IMR-90 (cell line): ENCODE results near the gene PPP1R13B. TPM values are rescaled to one million over a fixed set of nuclear protein-coding genes. Genes with fewer than 3 reads are reported as not detected.

ENCODE experiments used
- ATAC-seq: fragments of 200-7000 bp; cut with Tn5 transposase; 2 replicates; pipeline ENCODE4 v1.9.1; 2020; ENCODE audit warnings: low read depth, mild to moderate bottlenecking, moderate library complexity
- BruUV-seq: library from RNA; stranded (reverse); fragments of 400-500 nt; replicated peaks from 2 replicates; lab custom pipeline; 2021; lab: Mats Ljungman, UMichigan
- CTCF ChIA-PET: fragments of 300-600 bp; formaldehyde crosslinking; extraction: SDS; loops from one replicate; lab custom pipeline; 2021; ENCODE audit warnings: antibody characterized with exemption; lab: Yijun Ruan, JAX
- POLR2A ChIA-PET: fragments of 300-600 bp; sonication (Branson Sonifier 250); formaldehyde crosslinking; loops from one replicate; lab custom pipeline; 2022; ENCODE audit warnings: antibody characterized with exemption; ENCODE audit not compliant: unreplicated experiment; lab: Charles Lee
- DNase-seq: peaks from one replicate; pipeline ENCODE4 v3.0.0; 2013
- H2AFZ ChIP-seq: replicated peaks from 2 replicates; pipeline ENCODE3; 2013; ENCODE audit warnings: low read length, mild to moderate bottlenecking; ENCODE audit not compliant: poor library complexity
- H2AK5ac ChIP-seq: 2 replicates; pipeline ENCODE4 v1.6.1; 2013; ENCODE audit warnings: low read depth, low read length, inconsistent platforms
- H2AK9ac ChIP-seq: replicated peaks from 2 replicates; pipeline ENCODE3; 2013; ENCODE audit warnings: mild to moderate bottlenecking, low read depth, low read length, moderate library complexity; ENCODE audit not compliant: poor library complexity
- H2BK120ac ChIP-seq: 2 replicates; pipeline ENCODE4 v1.6.1; 2013; ENCODE audit warnings: low read depth, low read length, inconsistent platforms
- H2BK15ac ChIP-seq: 3 replicates; pipeline ENCODE4 v1.6.1; 2013; ENCODE audit warnings: low read depth, low read length, inconsistent platforms
- H2BK20ac ChIP-seq: 2 replicates; pipeline ENCODE4 v1.6.1; 2013; ENCODE audit warnings: low read depth, mild to moderate bottlenecking, inconsistent platforms, low read length, moderate library complexity
- H2BK5ac ChIP-seq: 2 replicates; pipeline ENCODE4 v1.6.1; 2013; ENCODE audit warnings: mild to moderate bottlenecking, low read depth, low read length, inconsistent platforms; ENCODE audit not compliant: poor library complexity, severe bottlenecking
- H3K14ac ChIP-seq: replicated peaks from 2 replicates; pipeline ENCODE4 v1.6.1; 2013; ENCODE audit warnings: low read depth, low read length, inconsistent platforms
- H3K18ac ChIP-seq: 2 replicates; pipeline ENCODE4 v1.6.1; 2013; ENCODE audit warnings: low read depth, low read length, control low read depth
- H3K23ac ChIP-seq: 2 replicates; pipeline ENCODE4 v1.6.1; 2013; ENCODE audit warnings: low read depth, low read length, inconsistent platforms
- H3K27ac ChIP-seq: 2 replicates; pipeline ENCODE4 v1.5.1; 2013; ENCODE audit warnings: mild to moderate bottlenecking, control low read depth, low read length; ENCODE audit not compliant: insufficient read depth
- H3K27me3 ChIP-seq: 2 replicates; pipeline ENCODE4 v1.6.1; 2013; ENCODE audit warnings: low read length; ENCODE audit not compliant: control insufficient read depth, insufficient read depth
- H3K36me3 ChIP-seq: 2 replicates; pipeline ENCODE4 v1.6.1; 2013; ENCODE audit warnings: low read length, mixed read lengths; ENCODE audit not compliant: control insufficient read depth, insufficient read depth
- H3K4ac ChIP-seq: 2 replicates; pipeline ENCODE4 v1.6.1; 2013; ENCODE audit warnings: low read depth, low read length, inconsistent platforms
- H3K4me1 ChIP-seq: 2 replicates; pipeline ENCODE4 v1.6.1; 2013; ENCODE audit warnings: low read length, mixed read lengths; ENCODE audit not compliant: control insufficient read depth, insufficient read depth
- H3K4me2 ChIP-seq: 2 replicates; pipeline ENCODE4 v1.6.1; 2013; ENCODE audit warnings: low read depth, mild to moderate bottlenecking, control low read depth, low read length, moderate library complexity
- H3K4me3 ChIP-seq: 2 replicates; pipeline ENCODE4 v1.5.1; 2013; ENCODE audit warnings: low read depth, mild to moderate bottlenecking, control low read depth, low read length, moderate library complexity; ENCODE audit not compliant: insufficient read depth
- H3K56ac ChIP-seq: 2 replicates; pipeline ENCODE4 v1.6.1; 2013; ENCODE audit warnings: low read length, inconsistent platforms; ENCODE audit not compliant: insufficient read depth; ENCODE audit errors: extremely low read depth
- H3K79me1 ChIP-seq, 2 experiments: 2 replicates each; pipeline ENCODE4 v1.6.1; 2013; ENCODE audit warnings: low read length in 2 of 2, inconsistent platforms in 1 of 2, low read depth in 1 of 2
- H3K9ac ChIP-seq: 2 replicates; pipeline ENCODE4 v1.6.1; 2013; ENCODE audit warnings: low read depth, low read length, control low read depth
- H3K9me1 ChIP-seq: 2 replicates; pipeline ENCODE4 v1.6.1; 2013; ENCODE audit warnings: low read length, inconsistent platforms; ENCODE audit not compliant: insufficient read depth
- H3K9me3 ChIP-seq: 2 replicates; pipeline ENCODE4 v1.6.1; 2013; ENCODE audit warnings: low read length; ENCODE audit not compliant: control insufficient read depth, insufficient read depth
- H4K20me1 ChIP-seq: 2 replicates; pipeline ENCODE4 v1.6.1; 2013; ENCODE audit warnings: low read length, inconsistent platforms; ENCODE audit not compliant: insufficient read depth
- H4K5ac ChIP-seq: 2 replicates; pipeline ENCODE4 v1.6.1; 2013; ENCODE audit warnings: mild to moderate bottlenecking, low read depth, low read length, control low read depth
- H4K8ac ChIP-seq, 2 experiments: 2 replicates each; pipeline ENCODE4 v1.6.1; 2013; ENCODE audit warnings: low read depth in 2 of 2, low read length in 2 of 2, control low read depth in 1 of 2, inconsistent platforms in 1 of 2
- H4K91ac ChIP-seq: 2 replicates; pipeline ENCODE4 v1.6.1; 2013; ENCODE audit warnings: low read depth, low read length, inconsistent platforms; ENCODE audit not compliant: insufficient read depth
- BHLHE40 ChIP-seq: fragments of 150-350 bp; IDR thresholded peaks from 2 replicates; pipeline ENCODE4 v1.6.1; 2016; ENCODE audit warnings: mild to moderate bottlenecking, low read depth, low read length
- CEBPB ChIP-seq: IDR thresholded peaks from 2 replicates; pipeline ENCODE4 v1.6.1; 2012; ENCODE audit warnings: low read depth, low read length, improper control_type of control experiment
- CHD1 ChIP-seq: IDR thresholded peaks from 2 replicates; pipeline ENCODE4 v1.6.1; 2012; ENCODE audit warnings: low read depth, low read length, improper control_type of control experiment
- FOS ChIP-seq: fragments of 150-350 bp; IDR thresholded peaks from 2 replicates; pipeline ENCODE4 v1.6.1; 2016; ENCODE audit warnings: low read depth, low read length
- MAFK ChIP-seq: IDR thresholded peaks from 2 replicates; pipeline ENCODE4 v1.6.1; 2012; ENCODE audit warnings: low read depth, low read length, improper control_type of control experiment
- MAZ ChIP-seq: IDR thresholded peaks from 2 replicates; pipeline ENCODE4 v1.6.1; 2012; ENCODE audit warnings: low read depth, mild to moderate bottlenecking, low read length, improper control_type of control experiment, moderate library complexity, borderline replicate concordance
- MXI1 ChIP-seq: IDR thresholded peaks from 2 replicates; pipeline ENCODE4 v1.6.1; 2012; ENCODE audit warnings: low read depth, mild to moderate bottlenecking, low read length, moderate library complexity, borderline replicate concordance
- NFE2L2 ChIP-seq: fragments of 150-350 bp; IDR thresholded peaks from 2 replicates; pipeline ENCODE4 v1.6.1; 2016; ENCODE audit warnings: low read depth, mild to moderate bottlenecking, low read length
- POLR2A ChIP-seq: IDR thresholded peaks from 2 replicates; pipeline ENCODE4 v1.6.1; 2012; ENCODE audit warnings: mild to moderate bottlenecking, low read depth, low read length
- RAD21 ChIP-seq: IDR thresholded peaks from 2 replicates; pipeline ENCODE4 v1.6.1; 2012; ENCODE audit warnings: low read length, improper control_type of control experiment
- RFX5 ChIP-seq: IDR thresholded peaks from 2 replicates; pipeline ENCODE4 v1.8.0; 2012; ENCODE audit warnings: low read depth, mild to moderate bottlenecking, low read length, moderate library complexity
- SMC3 ChIP-seq: fragments of 150-350 bp; IDR thresholded peaks from 2 replicates; pipeline ENCODE4 v1.6.1; 2016; ENCODE audit warnings: low read depth, mild to moderate bottlenecking, antibody characterized with exemption, low read length, moderate library complexity
- USF2 ChIP-seq: fragments of 150-350 bp; IDR thresholded peaks from 2 replicates; pipeline ENCODE4 v1.6.1; 2017; ENCODE audit warnings: mild to moderate bottlenecking, antibody characterized with exemption, low read length, low read depth
- WGBS, 2 experiments: methylation state at CpG; one replicate each; pipeline versions ENCODE4 v1.1.5 to v1.1.7; 2013; ENCODE audit warnings: missing lambda C conversion rate in 2 of 2; ENCODE audit not compliant: insufficient read length in 1 of 2; ENCODE audit errors: extremely low coverage in 2 of 2; 5-methylcytosine and 5-hydroxymethylcytosine counted together
- dilution Hi-C: fragments of 300-500 bp; cut with HindIII; formaldehyde crosslinking; loops from one replicate; pipeline ENCODE4 v1.14.3; 2018; ENCODE audit warnings: low sequenced_read_pairs; ENCODE audit not compliant: unreplicated experiment
- in situ Hi-C: fragments of 300-500 bp; cut with MboI; formaldehyde crosslinking; loops from 3 replicates; pipeline ENCODE4 v1.14.3; 2019; ENCODE audit warnings: low sequenced_read_pairs, inconsistent platforms, mixed read lengths
- intact Hi-C: fragments of 100-400 bp; cut with micrococcal nuclease; formaldehyde crosslinking; loops from 2 replicates; pipeline ENCODE4 v1.10.0; 2022
- polyA plus RNA-seq, 3 experiments: library from polyadenylated mRNA; depleted of rRNA; stranded (reverse); fragments of >200 nt; gene quantifications; 2 replicates each; pipeline ENCODE4 v1.2.3, GENCODE V29; 2012; ENCODE audit warnings: low replicate concordance in 1 of 3
- total RNA-seq: library from RNA; depleted of rRNA; stranded (reverse); fragments of >200 nt; gene quantifications from 2 replicates; pipeline ENCODE4 v1.2.3, GENCODE V29; 2012
- TF ChIP-seq, protein P1 (sequence below): fragments of 150-350 bp; IDR thresholded peaks from 2 replicates; pipeline ENCODE4 v1.6.1; 2016; ENCODE audit warnings: low read depth, mild to moderate bottlenecking, low read length, moderate library complexity, borderline replicate concordance

Gene PPP1R13B
- total and polyA plus RNA-seq, 2 of the 4 experiments (the other 2 are of a cell fraction), result 1.6 to 2.8 TPM

DNA sequence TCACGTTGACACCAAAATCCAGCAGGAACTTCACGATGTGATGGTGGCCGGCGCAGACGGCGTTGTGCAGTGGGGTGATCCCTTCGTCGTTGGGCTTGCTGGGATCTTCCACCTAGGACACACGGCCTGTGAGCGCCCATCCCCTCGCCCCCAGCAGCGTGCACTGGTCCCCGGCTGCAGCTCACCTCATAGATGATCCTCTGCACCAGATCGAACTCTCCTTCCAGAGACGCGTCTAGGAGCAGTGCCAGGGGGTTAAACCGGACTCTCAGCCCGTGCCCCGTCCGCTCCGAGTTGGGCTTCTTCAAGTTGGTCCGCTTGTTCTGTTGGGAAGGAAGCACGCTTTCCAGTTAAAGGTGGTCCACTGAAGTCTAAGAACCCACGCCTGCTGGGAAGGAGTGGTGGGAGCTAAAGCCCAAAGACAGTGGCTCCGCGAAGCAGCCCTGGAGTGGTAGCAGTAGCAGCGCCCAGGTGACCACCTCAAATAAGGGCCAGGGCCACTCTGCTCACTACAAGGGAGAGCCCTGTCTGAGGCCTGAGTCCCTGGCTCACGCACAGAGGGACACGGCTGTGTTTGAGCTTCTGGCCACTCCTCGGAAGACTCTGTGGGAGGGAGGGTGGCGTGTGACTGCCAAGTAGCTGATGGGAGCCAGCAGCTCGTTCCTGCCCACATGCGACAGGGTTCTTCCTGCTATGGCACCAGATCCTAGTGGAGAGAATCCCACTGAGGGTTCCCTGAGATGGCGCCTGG, 108.5 kb downstream of the PPP1R13B start:
- intact Hi-C loops (no loop called here), in situ Hi-C loops (no loop called here), dilution Hi-C loops (no loop called here)
- Histone ChIP-seq H2BK20ac (no peak overlapping the region), H4K5ac (no peak overlapping the region), H4K91ac (no peak overlapping the region), H3K9ac (no peak overlapping the region), H3K56ac (no peak overlapping the region), H2AK9ac (no peak overlapping the region), H3K9me3 (no peaks in the 10 kb centered on the region), H2BK5ac (no peak overlapping the region), H2BK15ac (no peak overlapping the region), H3K4ac (no peak overlapping the region), H3K27me3 (no peaks in the 10 kb centered on the region), H3K4me1 (peaks cover 2% of the 10 kb centered on the region; the same call in 1 of the 2 replicates), H2AK5ac (no peak overlapping the region), H2BK120ac (no peak overlapping the region), H3K4me3 (no peak overlapping the region), H2AFZ (no peak overlapping the region), H3K36me3 (peaks cover 8% of the 10 kb centered on the region), H3K23ac (no peak overlapping the region), H3K9me1 (peaks cover 7% of the 10 kb centered on the region; the same call in 1 of the 2 replicates), H4K20me1 (no peaks in the 10 kb centered on the region), H3K18ac (no peak overlapping the region), H3K79me1 (0 out of 4 replicates have a peak, but pooled peaks cover 0 to 2% of the 10 kb centered on the region in 2 experiments), H3K14ac (no peak overlapping the region), H3K27ac (no peak overlapping the region), H4K8ac (no peak overlapping the region), H3K4me2 (no peak overlapping the region)
- BruUV-seq, result no TSS peak
- DNase-seq, result no peak
- ChIA-PET CTCF (no interaction called here), POLR2A (no interaction called here)
- ATAC-seq, result no peak
- 100% methylated on average over 1 of the region's 34 CpGs; no CpG with 5 or more reads in 1 of the 2 experiments for WGBS, 2 experiments
- TF ChIP-seq MAZ (no peak), MXI1 (no peak), MAFK (no peak), CEBPB (no peak), FOS (no peak), USF2 (no peak), NFE2L2 (no peak), BHLHE40 (no peak), RFX5 (no peak), CHD1 (no peak), RAD21 (no peak), SMC3 (no peak), POLR2A (no peak)
- TF ChIP-seq, protein P1, sequence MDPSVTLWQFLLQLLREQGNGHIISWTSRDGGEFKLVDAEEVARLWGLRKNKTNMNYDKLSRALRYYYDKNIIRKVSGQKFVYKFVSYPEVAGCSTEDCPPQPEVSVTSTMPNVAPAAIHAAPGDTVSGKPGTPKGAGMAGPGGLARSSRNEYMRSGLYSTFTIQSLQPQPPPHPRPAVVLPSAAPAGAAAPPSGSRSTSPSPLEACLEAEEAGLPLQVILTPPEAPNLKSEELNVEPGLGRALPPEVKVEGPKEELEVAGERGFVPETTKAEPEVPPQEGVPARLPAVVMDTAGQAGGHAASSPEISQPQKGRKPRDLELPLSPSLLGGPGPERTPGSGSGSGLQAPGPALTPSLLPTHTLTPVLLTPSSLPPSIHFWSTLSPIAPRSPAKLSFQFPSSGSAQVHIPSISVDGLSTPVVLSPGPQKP, result no peak
